GM21447 (cell line): ENCODE results near the gene HLA-E.

Experiments used
- ATAC-seq: cut with Tn5 transposase; IDR thresholded peaks from one replicate; pipeline ENCODE4 v1.9.1; 2021; ENCODE audit not compliant: unreplicated experiment

The HLA-E gene

GRCh38 chr6:30541515-30542403 is 52.5 kb downstream of the HLA-E start:
- ATAC-seq = peak; percentile 61

DNA sequence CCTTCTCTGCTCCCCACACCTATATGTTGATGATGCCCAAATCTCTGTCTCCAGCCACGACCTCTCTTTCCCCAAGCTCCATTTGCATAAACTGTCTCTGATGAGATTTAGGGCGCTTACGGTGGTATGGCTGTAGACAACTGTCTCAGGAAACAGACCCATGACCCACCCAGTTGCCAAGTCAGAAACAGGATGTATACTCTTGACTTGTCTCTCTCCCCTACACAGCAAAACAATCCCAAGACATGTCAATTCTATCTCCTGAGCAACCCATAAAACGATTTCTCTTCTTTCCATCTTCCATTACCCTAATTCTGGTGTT is 53.1 kb downstream of the HLA-E start:
- no peak for ATAC-seq

- ATAC-seq = no peak
Measured at GRCh38 chr6:30542915-30543314, 53.6 kb downstream of the HLA-E start.
